Measurements from ENCODE around the gene TMEM116.

GRCh38 chr12:112029301-112029700 lies 16.3 kb upstream of the TMEM116 start:
- TF ChIP-seq, protein P1, sequence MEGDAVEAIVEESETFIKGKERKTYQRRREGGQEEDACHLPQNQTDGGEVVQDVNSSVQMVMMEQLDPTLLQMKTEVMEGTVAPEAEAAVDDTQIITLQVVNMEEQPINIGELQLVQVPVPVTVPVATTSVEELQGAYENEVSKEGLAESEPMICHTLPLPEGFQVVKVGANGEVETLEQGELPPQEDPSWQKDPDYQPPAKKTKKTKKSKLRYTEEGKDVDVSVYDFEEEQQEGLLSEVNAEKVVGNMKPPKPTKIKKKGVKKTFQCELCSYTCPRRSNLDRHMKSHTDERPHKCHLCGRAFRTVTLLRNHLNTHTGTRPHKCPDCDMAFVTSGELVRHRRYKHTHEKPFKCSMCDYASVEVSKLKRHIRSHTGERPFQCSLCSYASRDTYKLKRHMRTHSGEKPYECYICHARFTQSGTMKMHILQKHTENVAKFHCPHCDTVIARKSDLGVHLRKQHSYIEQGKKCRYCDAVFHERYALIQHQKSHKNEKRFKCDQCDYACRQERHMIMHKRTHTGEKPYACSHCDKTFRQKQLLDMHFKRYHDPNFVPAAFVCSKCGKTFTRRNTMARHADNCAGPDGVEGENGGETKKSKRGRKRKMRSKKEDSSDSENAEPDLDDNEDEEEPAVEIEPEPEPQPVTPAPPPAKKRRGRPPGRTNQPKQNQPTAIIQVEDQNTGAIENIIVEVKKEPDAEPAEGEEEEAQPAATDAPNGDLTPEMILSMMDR (IDR thresholded peaks at IDR 0.05), result no peak
- no peak for TF ChIP-seq POLR2A (IDR thresholded peaks at IDR 0.05)
